ENCODE results near the gene HEG1.

DNA sequence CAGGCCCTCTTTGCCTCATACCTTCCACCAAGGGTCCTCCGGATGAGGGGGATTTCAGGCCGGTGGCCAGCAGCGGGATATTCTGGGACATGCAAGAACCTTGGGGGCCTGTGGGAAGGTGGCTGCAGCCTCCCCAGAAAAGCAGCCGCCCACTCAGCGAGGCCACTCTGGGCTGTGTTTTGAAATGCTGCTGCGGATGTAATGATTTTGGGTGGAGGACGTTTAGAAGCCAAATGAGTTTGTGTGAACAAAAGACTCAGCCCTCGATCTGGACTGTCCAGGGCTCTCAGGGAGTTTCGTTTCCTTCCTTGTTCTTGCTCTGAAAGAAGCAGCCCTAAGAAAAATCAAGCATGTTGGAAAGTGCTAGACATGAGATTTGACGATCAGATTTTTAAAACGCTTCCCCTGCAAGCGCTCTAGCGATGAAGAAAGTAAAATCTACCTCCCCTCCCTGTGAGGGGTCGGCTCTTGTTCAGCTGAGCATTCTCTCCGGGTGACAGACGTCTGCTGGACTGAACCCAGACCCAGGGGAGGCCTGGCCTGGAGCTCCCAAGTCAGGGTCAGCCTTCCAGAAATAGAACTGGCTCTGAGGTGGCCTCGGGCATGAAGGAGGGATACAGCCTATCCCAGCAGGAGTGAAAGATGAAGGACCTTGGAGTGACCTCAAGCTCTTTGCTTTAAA is 12.9 kb downstream of the HEG1 start:
- TF ChIP-seq, protein P1, sequence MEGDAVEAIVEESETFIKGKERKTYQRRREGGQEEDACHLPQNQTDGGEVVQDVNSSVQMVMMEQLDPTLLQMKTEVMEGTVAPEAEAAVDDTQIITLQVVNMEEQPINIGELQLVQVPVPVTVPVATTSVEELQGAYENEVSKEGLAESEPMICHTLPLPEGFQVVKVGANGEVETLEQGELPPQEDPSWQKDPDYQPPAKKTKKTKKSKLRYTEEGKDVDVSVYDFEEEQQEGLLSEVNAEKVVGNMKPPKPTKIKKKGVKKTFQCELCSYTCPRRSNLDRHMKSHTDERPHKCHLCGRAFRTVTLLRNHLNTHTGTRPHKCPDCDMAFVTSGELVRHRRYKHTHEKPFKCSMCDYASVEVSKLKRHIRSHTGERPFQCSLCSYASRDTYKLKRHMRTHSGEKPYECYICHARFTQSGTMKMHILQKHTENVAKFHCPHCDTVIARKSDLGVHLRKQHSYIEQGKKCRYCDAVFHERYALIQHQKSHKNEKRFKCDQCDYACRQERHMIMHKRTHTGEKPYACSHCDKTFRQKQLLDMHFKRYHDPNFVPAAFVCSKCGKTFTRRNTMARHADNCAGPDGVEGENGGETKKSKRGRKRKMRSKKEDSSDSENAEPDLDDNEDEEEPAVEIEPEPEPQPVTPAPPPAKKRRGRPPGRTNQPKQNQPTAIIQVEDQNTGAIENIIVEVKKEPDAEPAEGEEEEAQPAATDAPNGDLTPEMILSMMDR (IDR thresholded peaks at IDR 0.05; ENCODE audit: insufficient read depth, low read length): no peak
- TF ChIP-seq, protein P2, sequence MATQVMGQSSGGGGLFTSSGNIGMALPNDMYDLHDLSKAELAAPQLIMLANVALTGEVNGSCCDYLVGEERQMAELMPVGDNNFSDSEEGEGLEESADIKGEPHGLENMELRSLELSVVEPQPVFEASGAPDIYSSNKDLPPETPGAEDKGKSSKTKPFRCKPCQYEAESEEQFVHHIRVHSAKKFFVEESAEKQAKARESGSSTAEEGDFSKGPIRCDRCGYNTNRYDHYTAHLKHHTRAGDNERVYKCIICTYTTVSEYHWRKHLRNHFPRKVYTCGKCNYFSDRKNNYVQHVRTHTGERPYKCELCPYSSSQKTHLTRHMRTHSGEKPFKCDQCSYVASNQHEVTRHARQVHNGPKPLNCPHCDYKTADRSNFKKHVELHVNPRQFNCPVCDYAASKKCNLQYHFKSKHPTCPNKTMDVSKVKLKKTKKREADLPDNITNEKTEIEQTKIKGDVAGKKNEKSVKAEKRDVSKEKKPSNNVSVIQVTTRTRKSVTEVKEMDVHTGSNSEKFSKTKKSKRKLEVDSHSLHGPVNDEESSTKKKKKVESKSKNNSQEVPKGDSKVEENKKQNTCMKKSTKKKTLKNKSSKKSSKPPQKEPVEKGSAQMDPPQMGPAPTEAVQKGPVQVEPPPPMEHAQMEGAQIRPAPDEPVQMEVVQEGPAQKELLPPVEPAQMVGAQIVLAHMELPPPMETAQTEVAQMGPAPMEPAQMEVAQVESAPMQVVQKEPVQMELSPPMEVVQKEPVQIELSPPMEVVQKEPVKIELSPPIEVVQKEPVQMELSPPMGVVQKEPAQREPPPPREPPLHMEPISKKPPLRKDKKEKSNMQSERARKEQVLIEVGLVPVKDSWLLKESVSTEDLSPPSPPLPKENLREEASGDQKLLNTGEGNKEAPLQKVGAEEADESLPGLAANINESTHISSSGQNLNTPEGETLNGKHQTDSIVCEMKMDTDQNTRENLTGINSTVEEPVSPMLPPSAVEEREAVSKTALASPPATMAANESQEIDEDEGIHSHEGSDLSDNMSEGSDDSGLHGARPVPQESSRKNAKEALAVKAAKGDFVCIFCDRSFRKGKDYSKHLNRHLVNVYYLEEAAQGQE (IDR thresholded peaks at IDR 0.05; ENCODE audit: insufficient replicate concordance, low read depth): no peak
- TF ChIP-seq GABPA (IDR thresholded peaks at IDR 0.05; ENCODE audit: low read depth): no peak
- no peak for TF ChIP-seq POLR2AphosphoS5 (IDR thresholded peaks at IDR 0.05; ENCODE audit: low read depth)

Measured in HL-60 (cell line).